ENCODE measurements around the gene NOP53. TPM values are rescaled to one million over a fixed set of nuclear protein-coding genes. Genes with fewer than 3 reads are reported as not detected.
A peak's percentile ranks its signal among the peaks of the same experiment; 100 is the strongest.
"Not testable (repeated sequence)": the region's sequence is repeated elsewhere in the genome, so short reads cannot be mapped to it uniquely, and the experiment has no call there.

NOP53 gene
- total and polyA plus RNA-seq, 9 of the 15 experiments (the other 6 are each of a cell fraction or from before 2014, with no cell fraction given) = 6.5 to 274 (median 145) TPM

DNA sequence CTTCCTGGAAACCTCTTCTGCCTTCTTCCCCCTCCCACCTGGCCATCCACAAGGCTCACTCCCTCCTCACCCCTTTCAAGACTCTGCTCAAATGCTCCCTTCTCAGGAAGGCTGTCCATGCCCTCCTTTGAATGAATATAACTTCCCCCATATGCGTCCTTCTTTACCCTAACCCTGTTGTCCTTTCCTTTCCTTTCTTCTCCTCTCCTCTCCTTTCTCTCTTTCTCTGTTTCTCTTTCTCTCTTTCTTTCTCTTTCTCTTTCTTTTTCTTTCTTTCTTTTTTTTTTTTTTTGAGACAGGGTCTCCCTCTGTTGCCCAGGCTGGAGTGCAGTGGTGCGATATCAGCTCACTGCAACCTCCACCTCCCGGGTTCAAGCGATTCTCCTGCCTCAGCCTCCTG is 17.1 kb upstream of the NOP53 start:
- CTCF ChIA-PET (ENCODE audit: low intra/inter-chr PET ratio) = not testable (repeated sequence)

More for the DNA sequence above, 17.1 kb upstream of the NOP53 start:
- in situ Hi-C loops (cut with MboI); H4K20me1 ChIP-seq (replicated peaks; ENCODE audit: control insufficient read depth, insufficient read depth, low read length); intact Hi-C loops (cut with micrococcal nuclease); H3K79me2 ChIP-seq (ENCODE audit: control insufficient read depth, insufficient read depth, low read length); H3K27ac ChIP-seq (ENCODE audit: extremely low read depth, low read depth, low read length); ATAC-seq; H3K9me1 ChIP-seq (ENCODE audit: control insufficient read depth, insufficient read depth, low read length); H3K4me3 ChIP-seq; H3K9me3 ChIP-seq (replicated peaks; ENCODE audit: control insufficient read depth, insufficient read depth, low read depth, low read length); H3K27me3 ChIP-seq (ENCODE audit: control insufficient read depth in 2 of 2, insufficient read depth in 2 of 2, low read length in 2 of 2); BruUV-seq (replicated peaks); FAIRE-seq; DNase-seq (ENCODE audit: extremely low read depth in 1 of 4, low spot score in 3 of 4); TF ChIP-seq FOXM1 (CRISPR knock-in tag; IDR thresholded peaks at IDR 0.05; ENCODE audit: low read depth): not testable (repeated sequence)
- POLR2A ChIA-PET = interaction anchor here (0.7 to 1.4 kb wide), 2 partner anchors 11 to 14 kb away, joined by 4 to 6 read pairs; no protein-coding TSS in a partner anchor
- peak overlapping the region in 1 of 2 experiments; percentile 78; a peak in 1 of 4 replicates for H3K9ac ChIP-seq (ENCODE audit: insufficient read depth in 1 of 2, low read depth in 2 of 2, low read length in 2 of 2)
- peak overlapping the region; percentile 21; the same call in 1 of the 2 replicates for H3K4me2 ChIP-seq (ENCODE audit: insufficient read depth, low read length)
- TF ChIP-seq, protein P1, sequence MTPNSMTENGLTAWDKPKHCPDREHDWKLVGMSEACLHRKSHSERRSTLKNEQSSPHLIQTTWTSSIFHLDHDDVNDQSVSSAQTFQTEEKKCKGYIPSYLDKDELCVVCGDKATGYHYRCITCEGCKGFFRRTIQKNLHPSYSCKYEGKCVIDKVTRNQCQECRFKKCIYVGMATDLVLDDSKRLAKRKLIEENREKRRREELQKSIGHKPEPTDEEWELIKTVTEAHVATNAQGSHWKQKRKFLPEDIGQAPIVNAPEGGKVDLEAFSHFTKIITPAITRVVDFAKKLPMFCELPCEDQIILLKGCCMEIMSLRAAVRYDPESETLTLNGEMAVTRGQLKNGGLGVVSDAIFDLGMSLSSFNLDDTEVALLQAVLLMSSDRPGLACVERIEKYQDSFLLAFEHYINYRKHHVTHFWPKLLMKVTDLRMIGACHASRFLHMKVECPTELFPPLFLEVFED (CRISPR knock-in tag; conservative IDR thresholded peaks at IDR 0.05) = 0 out of 2 replicates have a peak, but pooled peaks have one; percentile 22
- peak; percentile 4; the same call in 1 of the 2 replicates for TF ChIP-seq SUPT5H (IDR thresholded peaks at IDR 0.05)
- 0 out of 2 replicates have a peak, but pooled peaks have one; percentile 28 for TF ChIP-seq OTX1 (CRISPR knock-in tag; IDR thresholded peaks at IDR 0.05)
- TF ChIP-seq FOXM1 (IDR thresholded peaks at IDR 0.05; ENCODE audit: low read depth) = 0 out of 2 replicates have a peak, but pooled peaks have one; percentile 11
- peak; percentile 33; the same call in 1 of the 2 replicates for TF ChIP-seq BCOR (IDR thresholded peaks at IDR 0.05)
- TF ChIP-seq DPF2 (IDR thresholded peaks at IDR 0.05) = 0 out of 2 replicates have a peak, but pooled peaks have one; percentile 18
- TF ChIP-seq ZNF512 (tag; IDR thresholded peaks at IDR 0.05) = peak; percentile 59; the same call in 1 of the 2 replicates
- TF ChIP-seq LARP7 (IDR thresholded peaks at IDR 0.05) = 0 out of 2 replicates have a peak, but pooled peaks have one; percentile 45
- 0 out of 2 replicates have a peak, but pooled peaks have one; percentile 19 for TF ChIP-seq ELF4 (CRISPR knock-in tag; IDR thresholded peaks at IDR 0.05)
- H3K36me3 ChIP-seq (ENCODE audit: control insufficient read depth, insufficient read depth, low read length) = peaks cover 37% of the 10 kb centered on the region; the same call in 2 of the 3 replicates
- H3K4me1 ChIP-seq (replicated peaks in 1 of 2; ENCODE audit: control insufficient read depth in 2 of 2, insufficient read depth in 2 of 2, low read length in 2 of 2) = peaks cover 13 to 37% of the 10 kb centered on the region in 2 experiments; a peak in 4 of 5 replicates
- 66% methylated on average over 3 of the region's 4 CpGs for WGBS (ENCODE audit: insufficient coverage, low coverage, missing lambda C conversion rate)
- H2AFZ ChIP-seq (ENCODE audit: low read depth, low read length) = 0 out of 2 replicates have a peak overlapping the region, but pooled peaks have one; percentile 12
